Vagina (tissue), 2 donors: ENCODE measurements around the gene EID1. TPM values are rescaled to one million over a fixed set of nuclear protein-coding genes. Genes with fewer than 3 reads are reported as not detected.

ENCODE experiments used
- DNase-seq, 2 donors: peaks; one replicate each; pipeline ENCODE4 v3.0.0-alpha.2; 2017; ENCODE audit errors: extremely low spot score in 2 of 2
- H3K27ac ChIP-seq: fragments of 200-600 bp; sonication (generic); one replicate; pipeline ENCODE4 v1.5.1; 2019
- H3K27me3 ChIP-seq: fragments of 200-600 bp; sonication (generic); one replicate; pipeline ENCODE4 v1.5.1; 2019
- H3K36me3 ChIP-seq, 2 donors: fragments of 200-600 bp; sonication (generic); one replicate each; pipeline ENCODE4 v1.5.1; 2017 to 2019
- H3K4me1 ChIP-seq: fragments of 200-600 bp; sonication (generic); one replicate; pipeline ENCODE4 v1.5.1; 2019
- H3K4me3 ChIP-seq, 2 donors: fragments of 200-600 bp; sonication (generic); 1 replicate in 1 of 2; 2 replicates in 1 of 2; pipeline ENCODE4 v1.5.1; 2016 to 2019
- H3K9me3 ChIP-seq: fragments of 200-600 bp; sonication (generic); one replicate; pipeline ENCODE4 v1.5.1; 2019
- POLR2A ChIP-seq, 2 donors: fragments of 450-650 bp; IDR thresholded peaks; one replicate each; pipeline ENCODE4 v1.6.1; 2017; ENCODE audit warnings: antibody characterized with exemption in 2 of 2, mild to moderate bottlenecking in 2 of 2, moderate library complexity in 2 of 2
- POLR2AphosphoS5 ChIP-seq, 2 donors: sonication (generic); formaldehyde crosslinking; IDR thresholded peaks; one replicate each; pipeline ENCODE4 v1.9.0; 2017; ENCODE audit warnings: antibody characterized with exemption in 2 of 2, mild to moderate bottlenecking in 2 of 2, low read depth in 1 of 2; ENCODE audit not compliant: insufficient read depth in 1 of 2
- intact Hi-C: fragments of 100-400 bp; cut with DNase I; formaldehyde crosslinking; loops from one replicate; pipeline ENCODE4 v1.15.1; 2023
- total RNA-seq: library from RNA; depleted of rRNA; stranded (reverse); fragments of >200 nt; gene quantifications from one replicate; pipeline ENCODE4 v1.2.3, GENCODE V29; 2016
- TF ChIP-seq, protein P1 (sequence below), 3 experiments: fragments of 450-650 bp in 2 of 3; fragments of 200-600 bp in 1 of 3; sonication (generic) in 1 of 3; IDR thresholded peaks; one replicate each; pipeline ENCODE4 v1.5.1; 2017 to 2019; ENCODE audit warnings: antibody characterized with exemption in 3 of 3, mild to moderate bottlenecking in 2 of 3, moderate library complexity in 2 of 3

The EID1 gene
- total RNA-seq, 1 donor from 2014 or later: 175 TPM

DNA sequence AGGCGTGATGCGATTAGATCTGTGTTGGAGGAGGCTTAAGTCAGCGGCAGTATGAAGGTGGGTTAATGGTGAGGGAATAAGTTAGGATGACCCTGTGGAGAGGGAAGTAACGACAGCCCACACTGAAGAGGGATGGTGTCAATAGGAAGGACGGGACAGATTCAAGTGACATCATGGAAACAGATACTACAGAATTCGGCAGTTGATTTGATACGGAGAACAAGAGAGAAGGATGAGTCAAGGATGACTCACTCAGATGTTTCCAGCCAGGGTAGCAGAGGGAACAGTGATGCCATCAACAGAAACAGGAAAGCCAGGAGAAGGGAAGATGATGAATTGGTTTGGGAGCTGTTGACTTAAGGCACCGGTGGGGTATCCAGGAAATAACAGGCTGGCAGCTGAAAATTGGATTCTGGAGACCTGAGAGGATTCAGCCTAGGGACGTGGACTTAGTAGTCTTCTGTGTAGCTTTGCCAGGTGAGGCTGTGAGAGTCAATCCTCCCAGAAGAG lies 47.8 kb downstream of the EID1 start:
- no peak for DNase-seq

DNA sequence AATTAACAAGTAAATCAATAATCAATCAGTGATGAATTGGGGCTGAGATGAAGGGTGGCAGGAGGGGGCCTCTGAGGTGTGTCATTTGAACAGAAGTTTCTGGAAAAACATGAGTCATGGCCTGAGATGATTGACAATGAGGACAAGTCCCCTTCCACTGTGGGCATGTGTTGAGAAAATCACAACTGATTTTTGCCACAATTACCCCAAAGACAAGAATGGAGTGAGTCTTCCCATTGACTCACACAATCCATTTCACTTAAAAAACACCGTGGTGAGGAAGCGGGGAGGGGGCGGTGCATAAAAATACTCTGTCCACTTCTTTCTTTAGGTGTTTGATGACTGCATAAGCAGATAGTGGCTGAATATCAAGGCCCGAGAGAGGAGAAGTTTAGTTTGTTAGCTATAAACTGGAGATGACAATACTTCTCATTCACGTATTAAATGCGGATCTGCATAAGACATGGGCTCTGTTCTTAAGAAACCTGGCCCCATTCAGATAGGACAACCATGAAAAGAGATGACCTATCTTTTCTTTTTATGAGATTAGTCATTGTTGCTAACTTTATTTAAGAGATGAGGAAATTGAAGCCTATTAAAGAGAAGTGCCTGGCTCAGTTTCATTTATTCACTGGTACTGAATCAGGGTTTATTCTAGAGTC lies 51.1 kb downstream of the EID1 start:
- Histone ChIP-seq H3K9me3 (no peaks in the 10 kb centered on the region), H3K4me3 (no peak overlapping the region), H3K27me3 (no peaks in the 10 kb centered on the region), H3K36me3 (no peaks in the 10 kb centered on the region), H3K27ac (no peak overlapping the region), H3K4me1 (no peaks in the 10 kb centered on the region)
- intact Hi-C loops: no loop called here
- no peak for DNase-seq
- TF ChIP-seq, protein P1, sequence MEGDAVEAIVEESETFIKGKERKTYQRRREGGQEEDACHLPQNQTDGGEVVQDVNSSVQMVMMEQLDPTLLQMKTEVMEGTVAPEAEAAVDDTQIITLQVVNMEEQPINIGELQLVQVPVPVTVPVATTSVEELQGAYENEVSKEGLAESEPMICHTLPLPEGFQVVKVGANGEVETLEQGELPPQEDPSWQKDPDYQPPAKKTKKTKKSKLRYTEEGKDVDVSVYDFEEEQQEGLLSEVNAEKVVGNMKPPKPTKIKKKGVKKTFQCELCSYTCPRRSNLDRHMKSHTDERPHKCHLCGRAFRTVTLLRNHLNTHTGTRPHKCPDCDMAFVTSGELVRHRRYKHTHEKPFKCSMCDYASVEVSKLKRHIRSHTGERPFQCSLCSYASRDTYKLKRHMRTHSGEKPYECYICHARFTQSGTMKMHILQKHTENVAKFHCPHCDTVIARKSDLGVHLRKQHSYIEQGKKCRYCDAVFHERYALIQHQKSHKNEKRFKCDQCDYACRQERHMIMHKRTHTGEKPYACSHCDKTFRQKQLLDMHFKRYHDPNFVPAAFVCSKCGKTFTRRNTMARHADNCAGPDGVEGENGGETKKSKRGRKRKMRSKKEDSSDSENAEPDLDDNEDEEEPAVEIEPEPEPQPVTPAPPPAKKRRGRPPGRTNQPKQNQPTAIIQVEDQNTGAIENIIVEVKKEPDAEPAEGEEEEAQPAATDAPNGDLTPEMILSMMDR (IDR thresholded peaks at IDR 0.05): no peak
- TF ChIP-seq POLR2AphosphoS5 (IDR thresholded peaks at IDR 0.05; ENCODE audit: insufficient read depth in 1 of 2, low read depth in 1 of 2) (no peak), POLR2A (IDR thresholded peaks at IDR 0.05) (no peak)

More for the DNA sequence above, 47.8 kb downstream of the EID1 start:
- Histone ChIP-seq H3K4me3 (no peak overlapping the region), H3K27me3 (no peaks in the 10 kb centered on the region), H3K27ac (no peak overlapping the region), H3K4me1 (no peaks in the 10 kb centered on the region), H3K9me3 (no peaks in the 10 kb centered on the region), H3K36me3 (no peaks in the 10 kb centered on the region)
- TF ChIP-seq POLR2A (IDR thresholded peaks at IDR 0.05) (no peak), POLR2AphosphoS5 (IDR thresholded peaks at IDR 0.05; ENCODE audit: insufficient read depth in 1 of 2, low read depth in 1 of 2) (no peak)
- TF ChIP-seq, protein P1 (IDR thresholded peaks at IDR 0.05): no peak
- intact Hi-C loops: no loop called here

DNA sequence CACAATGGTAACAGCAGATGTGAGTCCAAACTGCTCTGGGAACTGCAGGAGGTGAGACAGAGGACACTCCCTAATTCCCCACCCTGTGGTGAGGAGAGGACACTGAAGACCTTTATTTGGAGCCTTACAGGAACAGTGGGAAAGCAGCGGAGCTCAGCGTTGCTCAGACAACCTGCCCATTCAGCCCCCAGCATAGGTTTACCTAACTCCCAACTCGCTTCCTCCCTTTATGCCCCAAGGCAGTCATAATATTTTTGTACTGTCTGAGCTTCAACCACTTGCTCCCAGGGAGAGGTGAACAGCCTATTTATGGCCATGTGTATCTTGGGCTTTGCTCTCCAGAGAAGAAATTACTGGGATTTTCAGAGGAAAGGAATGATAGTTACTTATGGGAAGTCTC lies 51.7 kb downstream of the EID1 start:
- intact Hi-C loops: no loop called here
- TF ChIP-seq POLR2A (IDR thresholded peaks at IDR 0.05) (no peak), POLR2AphosphoS5 (IDR thresholded peaks at IDR 0.05; ENCODE audit: insufficient read depth in 1 of 2, low read depth in 1 of 2) (no peak)
- TF ChIP-seq, protein P1 (IDR thresholded peaks at IDR 0.05): no peak
- H3K4me3 ChIP-seq: no peak overlapping the region
- H3K27ac ChIP-seq: no peak overlapping the region
- no peaks in the 10 kb centered on the region for H3K36me3 ChIP-seq
- no peak for DNase-seq
- H3K4me1 ChIP-seq: no peaks in the 10 kb centered on the region
- no peaks in the 10 kb centered on the region for H3K9me3 ChIP-seq
- H3K27me3 ChIP-seq: no peaks in the 10 kb centered on the region

Other genes starting within 250 kb of the EID1 start
- 102 TPM for gene FBN1, start 232.4 kb upstream of the EID1 start, total RNA-seq
- gene CEP152, start 67.1 kb upstream of the EID1 start, total RNA-seq: 4.4 TPM
- 0.25 TPM for gene SHC4, start 85.8 kb downstream of the EID1 start, total RNA-seq
- 24.3 TPM for gene SECISBP2L, start 168.3 kb downstream of the EID1 start, total RNA-seq